Ishikawa (cell line): ENCODE results near the gene ZFP36L2.

Experiments
- TCF12 ChIP-seq: IDR thresholded peaks from 2 replicates; pipeline ENCODE4 v1.6.1; 2012; ENCODE audit warnings: low read depth
- YY1 ChIP-seq: IDR thresholded peaks from 2 replicates; pipeline ENCODE4 v1.6.1; 2012; ENCODE audit warnings: low read depth

GRCh38 chr2:43178602-43179542, 47.5 kb downstream of the ZFP36L2 start:
- no peak for TF ChIP-seq YY1
- peak; percentile 64 for TF ChIP-seq TCF12
